HG03139 (cell line): ENCODE data around the gene CPEB3.
"Not testable (repeated sequence)": the region's sequence is repeated elsewhere in the genome, so short reads cannot be mapped to it uniquely, and the experiment has no call there.

Experiments used
- ATAC-seq: cut with Tn5 transposase; IDR thresholded peaks from one replicate; pipeline ENCODE4 v1.9.1; 2021; ENCODE audit not compliant: unreplicated experiment

The CPEB3 gene

DNA sequence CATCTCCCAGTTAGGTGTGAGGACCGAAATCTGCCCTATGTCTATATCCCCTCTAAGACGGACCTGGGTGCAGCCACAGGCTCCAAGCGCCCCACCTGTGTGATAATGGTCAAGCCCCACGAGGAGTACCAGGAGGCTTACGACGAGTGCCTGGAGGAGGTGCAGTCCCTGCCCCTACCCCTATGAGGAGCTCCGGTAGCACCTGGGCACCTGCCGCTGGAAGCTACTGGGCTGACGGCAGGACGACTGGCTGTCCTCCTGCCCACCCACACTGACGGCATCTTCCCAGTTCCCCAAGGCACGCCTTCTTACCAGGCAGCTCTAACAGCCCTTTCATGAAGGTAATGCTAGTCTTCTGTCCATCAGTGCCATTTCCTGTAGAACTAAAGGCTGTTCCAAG lies 74.3 kb downstream of the CPEB3 start:
- not testable (repeated sequence) for ATAC-seq

DNA sequence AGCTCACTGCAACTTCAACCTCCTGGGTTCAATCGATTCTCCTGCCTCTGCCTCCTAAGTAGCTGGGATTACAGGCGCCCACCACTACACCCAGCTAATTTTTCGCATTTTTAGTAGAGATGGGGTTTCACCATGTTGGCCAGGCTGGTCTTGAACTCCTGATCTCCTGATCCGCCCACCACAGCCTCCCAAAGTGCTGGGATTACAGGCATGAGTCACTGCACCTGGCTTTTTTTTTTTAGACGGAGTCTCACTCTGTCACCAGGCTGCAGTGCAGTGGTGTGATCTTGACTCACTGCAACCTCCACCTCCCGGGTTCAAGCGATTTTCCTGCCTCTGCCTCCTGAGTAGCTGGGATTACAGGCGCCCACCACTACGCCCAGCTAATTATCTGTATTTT lies 75.7 kb downstream of the CPEB3 start:
- not testable (repeated sequence) for ATAC-seq

DNA sequence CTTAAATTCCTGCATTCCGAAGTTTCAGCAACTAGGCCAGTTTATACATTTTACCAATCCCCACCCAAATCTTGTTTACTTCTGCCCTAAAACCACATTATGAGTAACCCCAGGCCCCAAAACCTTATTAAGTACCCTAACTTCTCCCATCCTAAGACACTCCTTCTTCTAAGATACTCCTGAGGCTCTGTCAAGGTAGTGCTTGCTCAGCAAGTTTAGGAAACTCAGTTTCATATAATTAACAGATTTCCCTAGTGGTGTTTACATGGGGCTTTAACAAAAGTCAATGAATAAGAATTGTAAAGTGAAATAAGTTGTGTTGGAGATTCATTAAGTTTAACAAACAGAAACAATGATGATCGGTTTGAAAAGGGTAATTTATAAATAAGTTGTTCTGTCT lies 77.8 kb downstream of the CPEB3 start:
- no peak for ATAC-seq

DNA sequence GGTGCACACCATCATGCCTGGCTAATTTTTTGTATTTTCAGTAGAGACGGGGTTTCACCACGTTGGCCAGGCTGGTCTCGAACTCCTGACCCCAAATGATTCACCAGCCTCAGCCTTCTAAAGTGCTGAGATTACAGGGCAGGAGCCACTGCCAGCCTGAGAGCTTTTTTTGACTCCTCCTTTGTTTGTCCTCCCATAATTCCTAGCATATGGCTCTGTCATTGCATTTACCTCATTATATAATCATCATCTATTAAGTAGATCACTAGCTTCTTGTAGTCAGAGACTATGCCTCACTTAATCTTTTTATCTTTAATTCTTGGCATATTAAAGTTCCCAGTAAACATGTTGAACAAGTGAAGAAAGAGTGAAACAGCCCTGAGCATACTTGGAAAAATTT lies 82.1 kb downstream of the CPEB3 start:
- ATAC-seq = no peak

DNA sequence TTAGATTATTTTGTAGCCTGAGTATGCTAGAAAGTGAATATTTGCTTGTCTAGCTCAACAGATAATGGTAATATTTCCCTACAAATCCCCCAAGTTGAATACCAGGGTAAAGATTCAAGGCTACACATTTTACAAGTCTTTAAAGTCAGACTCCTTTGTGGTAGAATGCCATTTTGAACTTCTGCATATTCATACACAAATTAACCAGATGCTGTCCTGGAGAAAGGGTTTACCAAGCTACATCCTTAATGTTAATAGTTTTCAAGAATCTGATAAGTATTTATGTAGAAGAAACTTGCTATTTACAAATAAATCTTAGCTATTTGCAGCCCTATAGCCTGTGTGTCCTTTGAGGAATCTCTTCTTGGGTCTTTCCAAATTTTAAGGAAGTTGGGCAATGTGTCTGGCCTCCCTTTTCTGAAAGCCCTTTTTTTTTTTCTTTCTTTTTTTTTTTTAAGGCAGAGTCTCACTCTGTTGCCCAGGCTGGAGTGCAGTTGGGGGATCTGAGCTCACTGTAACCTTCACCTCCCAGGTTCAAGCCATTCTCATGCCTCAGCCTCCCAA lies 82.6 kb downstream of the CPEB3 start:
- no peak for ATAC-seq

DNA sequence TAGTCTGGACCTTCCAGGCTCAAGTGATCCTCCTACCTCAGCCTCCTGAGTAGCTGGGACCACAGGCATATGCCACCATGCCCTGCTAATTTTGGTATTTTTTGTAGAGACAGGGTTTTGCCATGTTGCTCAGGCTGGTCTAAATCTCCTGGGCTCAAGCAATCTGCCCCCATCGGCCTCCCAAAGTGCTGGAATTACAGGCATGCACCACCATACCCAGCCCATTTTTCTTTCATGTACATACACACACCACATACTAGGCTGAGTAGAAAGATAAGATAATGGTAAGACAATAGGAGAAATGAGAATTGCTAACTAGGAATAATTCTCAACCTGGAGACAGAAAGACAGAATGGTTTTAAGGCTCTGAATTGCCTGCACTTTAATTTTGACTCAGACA lies 83.8 kb downstream of the CPEB3 start:
- no peak for ATAC-seq

DNA sequence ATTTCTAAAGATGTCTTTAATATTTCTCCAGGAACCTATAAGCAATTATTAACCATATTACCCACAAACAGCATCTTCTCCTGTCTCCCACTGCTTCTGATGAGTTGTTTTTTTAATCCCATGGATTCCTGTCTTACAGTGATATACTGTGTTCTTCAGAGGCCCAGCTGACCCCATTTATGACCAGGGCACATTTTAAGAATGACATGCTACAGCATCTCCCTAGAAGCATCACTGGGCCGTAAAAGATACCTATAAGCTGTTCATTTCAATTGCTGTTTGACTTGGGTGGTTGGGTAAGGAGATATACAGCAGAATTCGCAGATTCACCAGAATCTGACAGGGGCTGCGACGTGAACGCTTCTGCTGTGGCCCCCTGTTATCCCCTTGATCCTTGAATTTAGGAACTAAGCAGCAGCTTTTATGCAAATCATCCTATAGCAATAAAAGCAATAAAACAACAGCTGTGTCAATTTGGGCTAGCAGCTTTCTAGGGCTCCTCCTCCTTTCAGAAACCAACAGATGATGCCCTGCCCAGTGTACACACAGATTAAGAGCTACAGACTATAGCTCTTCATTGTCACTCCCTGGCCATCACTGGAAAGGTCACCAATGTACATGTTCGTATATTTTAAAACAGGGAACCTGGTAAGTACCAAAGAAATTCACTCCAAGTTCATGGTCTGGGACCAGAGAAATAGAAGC lies 86.8 kb downstream of the CPEB3 start:
- no peak for ATAC-seq

DNA sequence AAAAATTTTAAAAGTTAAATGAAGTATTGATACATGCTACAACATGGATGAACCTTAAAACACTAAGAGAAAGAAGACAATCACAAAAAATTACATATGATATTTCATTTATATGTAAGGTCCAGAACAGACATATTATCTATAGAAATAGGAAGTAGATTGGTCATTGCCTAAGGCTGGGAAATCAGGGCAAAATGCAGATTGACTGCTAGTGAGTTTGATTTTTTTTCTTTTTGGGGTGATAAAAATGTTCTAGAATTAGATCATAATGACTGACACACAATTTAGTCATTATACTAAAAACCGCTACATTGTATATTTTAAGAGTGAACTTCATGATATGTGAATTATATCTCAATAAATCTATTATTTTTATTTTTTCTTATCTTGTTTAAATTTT lies 88.3 kb downstream of the CPEB3 start:
- ATAC-seq = no peak

DNA sequence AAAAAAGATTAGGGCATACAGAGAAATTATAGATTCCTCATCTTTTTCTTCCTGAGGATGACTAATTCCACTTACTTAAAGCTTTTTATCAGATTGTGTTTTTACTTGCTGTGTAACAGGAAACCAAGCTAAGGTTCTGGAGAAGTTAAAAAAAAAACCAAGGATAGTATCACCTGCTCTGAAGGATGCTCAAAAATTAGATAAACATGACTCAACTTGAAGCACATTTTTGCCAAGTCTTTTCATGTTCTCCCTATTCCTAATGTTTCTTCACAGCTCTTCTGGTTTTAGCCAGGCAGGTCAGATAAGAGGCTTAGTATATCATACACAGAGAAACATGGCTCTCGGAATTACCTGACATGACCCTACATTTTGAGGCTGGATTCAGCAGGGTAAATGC lies 90.3 kb downstream of the CPEB3 start:
- ATAC-seq = no peak

DNA sequence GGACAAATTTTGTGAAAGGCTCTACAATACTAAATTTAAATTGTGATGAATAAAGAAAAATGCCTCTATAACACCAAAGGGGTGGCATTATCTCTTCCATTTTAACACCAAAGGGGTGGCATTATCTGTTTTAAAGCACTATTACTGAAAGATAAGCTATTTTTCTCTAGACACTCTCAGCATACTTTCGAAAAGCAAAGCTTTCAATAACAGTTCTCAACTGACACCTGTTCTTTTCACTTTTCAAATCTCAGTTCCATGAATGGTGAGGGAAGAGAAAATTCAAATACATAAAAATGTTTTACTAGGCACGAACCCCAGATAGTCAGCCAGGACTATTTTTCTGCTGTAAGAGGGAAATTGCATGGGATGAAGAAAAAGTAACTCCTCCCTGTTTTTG lies 103.8 kb downstream of the CPEB3 start:
- no peak for ATAC-seq

DNA sequence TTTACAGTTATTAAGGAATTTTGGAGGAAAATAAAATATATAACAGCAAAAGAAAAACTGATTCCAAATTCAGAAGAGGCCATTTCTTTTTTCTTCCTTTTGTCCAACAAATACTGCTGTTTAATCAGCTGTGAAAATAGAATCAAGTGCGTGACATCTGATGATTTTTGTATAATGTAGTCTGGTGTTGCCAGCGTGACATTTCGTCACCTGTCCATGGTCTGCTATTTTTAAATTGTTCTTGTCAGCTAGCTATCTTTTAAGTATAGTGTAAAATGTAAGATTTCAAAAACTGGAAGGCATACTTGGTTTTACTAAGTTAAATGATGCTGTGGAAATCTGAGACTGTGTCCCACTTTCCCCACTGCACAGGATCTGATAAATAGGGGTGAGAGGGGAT lies 105.9 kb downstream of the CPEB3 start:
- no peak for ATAC-seq

DNA sequence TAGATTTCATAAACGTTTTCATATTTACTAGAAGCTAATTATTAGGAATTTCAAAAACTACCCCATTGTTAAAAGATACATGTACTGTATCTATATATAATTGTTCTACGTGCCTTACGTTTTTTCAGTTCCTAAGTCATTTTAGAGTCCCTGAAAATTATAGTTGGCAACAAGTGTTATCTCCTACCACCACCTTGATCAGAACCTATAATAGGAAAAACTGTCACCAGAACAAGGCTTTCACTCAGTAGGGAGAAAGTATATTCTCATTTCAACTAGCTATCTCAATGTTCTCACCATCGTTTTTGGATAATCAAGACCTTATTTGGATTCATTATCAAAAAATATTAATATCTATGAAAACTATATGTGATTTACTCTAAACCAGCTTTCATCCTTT lies 107.7 kb downstream of the CPEB3 start:
- no peak for ATAC-seq

DNA sequence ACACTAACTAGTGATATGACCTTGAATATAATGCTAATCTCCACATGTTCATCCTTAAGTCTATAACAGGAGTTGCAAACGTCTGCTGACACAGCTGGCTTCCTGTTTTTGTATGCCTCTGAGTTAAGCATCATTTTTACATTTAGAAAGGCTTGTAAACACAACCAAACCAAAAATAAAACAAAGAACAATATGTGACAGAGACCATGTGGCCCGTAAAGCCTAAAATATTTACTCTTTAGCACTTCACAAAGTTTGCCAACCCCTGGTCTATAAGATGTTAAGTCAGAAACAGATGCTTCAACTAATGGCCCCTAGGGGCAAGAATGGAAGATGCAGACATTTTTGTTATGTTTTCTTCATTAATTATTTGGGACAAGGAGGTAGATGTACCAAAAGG lies 109.3 kb downstream of the CPEB3 start:
- ATAC-seq = no peak

DNA sequence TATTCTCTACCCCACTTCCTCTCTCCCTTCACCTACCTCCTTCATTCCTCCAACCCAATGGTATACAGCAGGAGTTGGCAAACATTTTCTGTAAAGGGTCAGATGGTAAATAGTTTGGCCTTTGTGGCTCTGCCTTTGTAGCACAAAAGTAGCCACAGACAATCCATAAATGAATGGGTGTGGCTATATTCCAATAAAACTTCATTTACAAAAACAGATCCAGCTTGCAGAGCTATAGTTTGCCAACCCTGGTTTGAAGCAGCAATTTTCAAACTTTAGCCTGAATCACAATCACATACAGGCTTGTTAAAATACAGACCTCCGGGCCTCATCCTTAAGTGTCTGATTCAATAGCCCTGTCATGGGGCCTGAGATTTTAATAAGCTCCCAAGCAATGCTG lies 110.5 kb downstream of the CPEB3 start:
- no peak for ATAC-seq

DNA sequence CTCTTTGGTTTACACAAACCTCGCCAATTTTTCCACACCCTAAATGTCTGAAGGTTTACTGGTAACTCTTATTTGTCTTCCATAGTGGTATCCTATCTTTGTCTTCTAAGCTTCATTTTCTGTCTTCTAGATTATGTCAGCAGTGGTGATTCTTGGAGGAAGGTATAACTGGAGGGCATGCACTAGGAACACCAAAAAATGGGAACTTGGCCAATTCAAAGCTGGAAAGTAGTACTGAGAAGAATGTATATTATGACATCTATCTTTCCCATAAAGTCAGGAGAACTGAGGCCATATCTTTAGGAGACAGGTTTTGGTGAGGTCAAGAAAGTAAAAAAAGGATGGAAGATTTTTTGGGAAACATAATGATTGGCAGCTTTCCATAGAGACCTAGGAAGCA lies 113.3 kb downstream of the CPEB3 start:
- ATAC-seq = no peak

DNA sequence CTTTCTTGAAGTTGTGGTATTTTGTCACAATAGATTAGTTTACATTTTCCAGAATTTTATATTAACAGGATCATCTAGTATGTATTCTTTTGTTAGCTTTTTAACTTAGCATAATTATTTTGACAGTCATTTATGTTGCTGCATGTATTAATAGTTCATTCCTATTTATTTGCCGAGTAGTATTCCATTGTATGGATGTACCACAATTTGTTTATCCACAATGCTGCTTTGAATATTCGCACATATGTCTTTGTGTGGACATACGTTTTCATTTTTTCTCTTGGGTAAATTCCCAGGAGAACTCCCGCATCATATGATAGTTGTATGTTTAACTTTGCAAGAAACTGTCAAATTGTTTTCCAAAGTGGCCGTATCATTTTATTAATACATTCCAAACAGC lies 115.7 kb downstream of the CPEB3 start:
- ATAC-seq = no peak

DNA sequence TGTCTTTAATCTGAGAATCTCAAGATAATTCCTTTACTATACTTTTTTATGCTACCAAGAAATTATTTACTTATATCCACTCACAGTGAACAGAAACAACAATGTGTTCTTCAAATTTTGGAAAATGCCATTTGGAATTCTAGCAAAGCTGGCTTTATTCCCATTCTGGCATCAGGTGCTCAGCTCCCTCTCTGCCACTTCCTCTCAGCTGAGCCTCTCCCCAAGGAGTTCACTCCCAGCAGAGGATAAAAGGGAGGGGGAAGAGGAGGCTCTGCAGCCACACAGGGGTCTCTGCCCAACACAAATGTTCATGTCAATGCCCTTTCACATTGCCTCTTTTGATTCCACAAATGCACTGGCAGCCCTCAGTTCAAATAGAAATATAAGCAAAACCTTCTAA lies 116.9 kb downstream of the CPEB3 start:
- no peak for ATAC-seq

DNA sequence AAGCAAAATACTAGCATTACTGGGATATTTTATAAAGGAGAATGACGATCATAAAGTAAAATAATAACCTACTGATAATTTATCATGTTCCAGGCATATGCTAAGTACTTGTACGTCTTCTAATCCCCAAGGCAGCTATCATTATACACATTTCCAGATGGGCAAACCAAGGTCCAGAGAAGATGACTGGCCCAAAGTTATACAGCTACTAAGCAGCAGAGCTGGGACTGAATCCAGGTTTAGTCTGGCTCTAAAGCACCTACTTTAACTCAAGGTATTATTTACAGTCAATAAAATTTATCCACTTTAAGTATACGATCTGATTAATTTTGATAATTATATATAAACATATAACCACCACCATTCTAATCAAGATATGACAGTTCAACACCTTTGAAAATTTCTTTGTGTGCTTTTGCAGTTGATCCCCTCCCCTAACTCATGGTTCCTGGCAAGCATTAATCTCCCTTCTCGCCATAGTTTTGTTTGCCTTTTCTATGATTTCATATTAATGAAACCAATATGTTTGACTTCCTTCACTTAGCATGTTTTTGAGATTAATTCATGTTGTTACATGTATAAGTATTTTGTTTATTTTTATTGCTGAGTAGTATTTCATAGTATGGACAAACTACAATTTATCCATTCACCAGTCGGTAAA lies 126.7 kb downstream of the CPEB3 start:
- no peak for ATAC-seq

DNA sequence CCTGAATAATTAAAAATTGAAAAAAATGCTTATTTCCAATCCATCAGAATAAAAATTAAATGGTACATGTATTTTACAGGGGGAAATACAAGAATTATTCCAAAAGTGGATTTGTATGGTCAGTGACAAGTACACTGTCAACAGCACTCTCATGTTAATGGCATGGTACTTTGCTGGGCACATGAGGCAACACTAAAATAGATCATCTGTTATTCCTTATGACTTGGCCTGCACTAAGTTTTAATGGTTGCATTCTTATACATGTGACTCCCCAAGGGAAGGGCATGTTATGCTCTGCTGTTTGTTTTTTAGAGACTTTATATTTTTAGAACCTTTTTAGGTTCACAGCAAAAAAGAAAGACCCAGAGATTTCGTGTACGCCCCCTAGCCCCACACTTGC lies 128.3 kb downstream of the CPEB3 start:
- no peak for ATAC-seq

DNA sequence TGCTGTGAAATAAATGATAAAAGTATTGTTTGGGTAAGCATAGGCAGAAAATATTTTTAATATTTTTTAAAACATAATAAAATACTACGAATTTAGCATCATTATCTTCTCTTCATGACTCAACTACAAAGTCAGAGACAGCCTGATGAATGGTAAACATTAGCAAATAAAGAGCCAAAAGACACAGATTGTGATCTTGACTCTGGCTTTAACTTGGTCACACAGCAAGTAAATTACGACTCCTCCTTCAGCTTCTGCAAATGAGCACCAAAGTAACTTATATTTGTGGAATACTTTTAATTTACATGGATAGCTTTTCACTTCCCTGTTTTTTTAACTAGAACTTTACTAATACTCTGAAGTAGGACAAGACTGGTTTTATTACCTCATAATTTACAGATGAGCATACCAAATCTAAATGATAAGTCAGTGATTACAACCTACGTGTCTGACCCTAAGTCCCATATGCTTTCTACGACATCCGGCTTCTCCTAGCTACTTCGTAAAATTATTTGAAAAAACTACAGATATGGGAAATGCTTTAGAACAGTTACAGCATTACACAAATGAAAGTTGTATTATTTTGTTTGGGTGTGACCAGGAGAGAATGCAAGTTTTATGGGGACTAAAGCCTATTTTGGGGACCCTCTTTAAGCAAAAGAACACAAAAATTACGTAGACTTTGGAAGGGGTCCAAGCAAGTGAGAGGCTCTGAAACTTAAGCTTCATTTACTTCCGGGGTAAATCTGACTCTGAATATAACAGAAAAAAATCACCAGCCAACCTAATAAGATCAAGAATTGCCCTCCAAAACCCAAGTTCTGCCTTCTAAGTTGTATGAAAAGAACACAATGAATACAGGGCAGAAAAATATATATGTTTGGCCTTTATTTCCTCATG lies 133.8 kb downstream of the CPEB3 start:
- ATAC-seq = no peak

DNA sequence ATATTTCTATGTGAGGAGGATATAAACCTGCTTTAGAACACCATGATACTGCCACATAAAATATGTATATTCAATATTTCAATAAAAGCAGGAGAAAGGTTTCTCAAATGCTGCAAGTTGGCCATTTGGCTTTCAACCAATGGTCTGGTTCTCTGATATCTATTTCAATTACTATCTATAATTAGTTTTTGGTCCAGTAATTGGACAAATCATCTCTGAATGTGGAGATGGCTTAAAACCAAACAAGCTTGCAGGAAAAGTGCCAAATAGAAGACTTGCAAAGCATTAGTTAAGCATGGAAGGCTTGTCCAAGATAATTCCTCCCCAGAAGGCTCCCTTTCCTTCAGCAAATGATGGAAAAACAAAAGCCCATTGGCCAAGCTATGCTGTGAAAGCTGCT lies 140.1 kb downstream of the CPEB3 start:
- ATAC-seq = no peak

DNA sequence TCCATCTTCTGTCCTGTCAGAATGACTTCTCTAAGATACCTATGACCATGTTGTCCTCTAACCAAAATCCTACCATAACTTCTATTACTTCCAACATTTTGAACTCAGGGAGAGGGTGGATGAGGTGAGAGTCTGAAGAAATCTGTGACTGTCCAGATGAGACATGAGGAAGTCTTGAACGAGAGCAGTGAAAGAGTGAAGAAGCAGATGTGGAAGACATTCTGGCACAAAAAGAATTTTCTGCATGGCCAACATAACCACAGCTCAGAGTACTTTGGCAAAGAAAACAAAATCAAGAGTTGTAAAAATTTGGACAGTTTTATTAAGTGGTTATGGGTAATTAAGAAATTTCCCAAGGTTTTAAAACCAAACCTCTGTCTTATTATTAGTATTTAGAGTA lies 141.6 kb downstream of the CPEB3 start:
- no peak for ATAC-seq
